Hepatic stellate cell (primary cell): ENCODE data around the gene ARPP19.
"Not testable (repeated sequence)": the region's sequence is repeated elsewhere in the genome, so short reads cannot be mapped to it uniquely, and the experiment has no call there.

Source experiments
- DNase-seq: peaks from one replicate; pipeline ENCODE4 v3.0.0; 2011; ENCODE audit warnings: low spot score

The ARPP19 gene

DNA sequence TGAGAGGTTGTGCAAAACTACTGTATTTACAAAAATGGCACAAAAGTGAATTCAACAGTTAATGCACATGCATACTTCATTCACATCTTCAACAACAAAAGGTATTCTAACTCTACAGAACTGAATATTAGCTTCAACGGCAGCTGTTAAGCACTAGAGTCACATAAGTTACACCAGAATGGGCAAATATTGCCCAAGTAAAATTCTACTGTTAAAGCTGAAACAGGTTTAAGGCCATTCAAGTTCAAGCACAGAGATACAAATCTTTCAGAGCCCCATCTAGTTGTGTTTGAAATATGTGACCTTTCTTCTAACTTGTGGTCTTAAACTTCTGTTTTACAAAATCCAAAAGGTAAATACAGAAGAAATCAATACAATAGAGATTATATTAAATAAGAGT lies 17.6 kb downstream of the ARPP19 start:
- not testable (repeated sequence) for DNase-seq

GRCh38 chr15:52546031-52546751 lies 22.6 kb downstream of the ARPP19 start:
- no peak for DNase-seq

- no peak for DNase-seq
Observed at GRCh38 chr15:52540374-52541012, 28.3 kb downstream of the ARPP19 start.

- no peak for DNase-seq
Observed at GRCh38 chr15:52537459-52537858, 31.4 kb downstream of the ARPP19 start.

GRCh38 chr15:52532427-52532826 lies 36.4 kb downstream of the ARPP19 start:
- no peak for DNase-seq

DNA sequence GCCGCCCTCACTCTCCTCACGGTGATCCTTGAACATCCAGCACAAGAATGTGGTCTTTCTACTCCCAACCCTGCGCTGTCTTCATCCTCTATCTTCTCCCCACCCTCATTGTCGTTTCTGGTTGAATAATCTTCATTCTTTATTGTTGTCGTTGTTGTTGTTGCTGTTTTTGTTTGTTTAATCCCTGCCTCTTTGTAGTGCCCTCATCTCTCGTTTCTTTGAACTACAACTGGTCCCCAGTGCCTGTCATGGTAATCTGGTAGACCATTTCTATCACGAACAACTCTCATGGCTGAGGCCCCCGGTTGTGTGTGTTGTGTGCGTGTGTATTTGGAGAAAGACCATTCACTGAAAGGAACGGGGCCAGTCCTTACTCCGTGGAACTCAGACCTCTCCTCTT lies 38.9 kb downstream of the ARPP19 start:
- DNase-seq = no peak

GRCh38 chr15:52529341-52529924 lies 39.4 kb downstream of the ARPP19 start:
- DNase-seq = no peak

DNA sequence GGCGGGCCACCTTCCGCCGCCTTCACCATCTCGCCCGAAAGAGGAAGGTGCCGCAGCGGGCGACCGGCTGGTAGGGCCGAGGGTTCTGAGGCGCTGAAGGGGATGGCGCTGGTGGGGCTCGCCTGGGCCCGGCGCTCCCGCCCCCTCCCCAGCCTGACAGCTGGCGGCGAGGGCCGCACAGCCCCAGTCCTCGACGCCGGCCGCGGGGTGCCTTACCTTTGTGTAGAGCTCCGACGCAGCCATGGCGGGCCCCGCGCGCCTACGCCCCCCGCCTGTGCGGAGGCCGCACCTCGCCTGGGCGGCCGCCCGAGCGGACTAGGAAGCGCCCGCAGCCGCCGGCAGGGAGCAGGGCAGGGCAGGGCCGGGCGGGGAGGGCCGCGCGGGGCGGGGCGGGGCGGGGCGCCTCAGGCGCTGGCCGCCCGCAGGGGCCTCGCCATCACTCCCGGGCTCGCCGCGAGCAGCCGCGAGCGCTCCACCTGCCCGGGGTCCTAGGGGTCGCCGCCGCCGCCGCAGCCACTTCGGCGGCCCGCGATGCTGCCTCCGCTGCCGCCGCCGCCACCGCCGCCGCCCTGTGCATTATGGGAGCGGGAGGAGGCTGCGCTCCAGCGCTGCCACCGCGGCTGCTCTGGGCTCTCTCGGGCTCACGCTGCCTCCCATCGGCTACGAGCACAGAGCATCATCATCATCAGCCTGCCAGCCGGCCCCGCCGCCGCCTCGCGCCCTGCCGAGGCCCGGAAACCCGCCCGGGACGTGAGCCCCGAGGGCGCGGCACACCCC lies 40.1 kb downstream of the ARPP19 start, which contains the start of gene MYO5A:
MYO5A (minus strand) TSS at position 317 of the 777 bp plus-strand sequence; CDS start at position 243, 74 bp downstream.
- DNase-seq = peak; percentile 78

DNA sequence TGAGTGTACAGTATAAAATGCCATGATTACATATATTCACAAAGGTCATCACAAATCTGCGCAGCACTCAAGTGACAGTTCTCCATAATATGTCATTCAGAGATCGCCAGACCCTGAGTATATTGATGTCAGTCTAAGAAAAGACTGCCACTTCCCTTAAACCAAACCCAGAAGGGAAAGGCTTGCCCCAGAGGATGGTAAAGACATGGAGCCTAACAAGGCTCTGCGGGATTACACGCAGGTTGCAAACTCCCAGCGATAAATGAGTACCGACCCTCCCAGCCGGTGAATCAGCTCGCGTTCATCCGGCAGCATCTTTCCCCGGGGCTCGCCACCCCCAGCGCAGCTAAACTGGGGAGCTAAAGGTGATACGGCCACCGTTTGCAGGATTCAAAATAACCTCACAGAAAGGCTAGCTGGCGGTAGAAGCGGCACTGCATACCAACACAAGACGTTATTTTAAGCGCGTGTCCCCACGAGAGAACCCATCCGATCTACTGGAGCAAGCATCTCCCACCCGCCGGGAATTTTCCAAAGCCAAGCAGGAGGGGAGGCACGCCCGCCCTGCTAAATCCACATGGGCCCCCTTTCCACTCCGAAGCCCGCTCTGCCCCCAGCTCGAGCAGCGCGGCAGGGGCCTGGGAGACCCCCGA lies 40.8 kb downstream of the ARPP19 start:
- DNase-seq = peak; percentile 42

DNA sequence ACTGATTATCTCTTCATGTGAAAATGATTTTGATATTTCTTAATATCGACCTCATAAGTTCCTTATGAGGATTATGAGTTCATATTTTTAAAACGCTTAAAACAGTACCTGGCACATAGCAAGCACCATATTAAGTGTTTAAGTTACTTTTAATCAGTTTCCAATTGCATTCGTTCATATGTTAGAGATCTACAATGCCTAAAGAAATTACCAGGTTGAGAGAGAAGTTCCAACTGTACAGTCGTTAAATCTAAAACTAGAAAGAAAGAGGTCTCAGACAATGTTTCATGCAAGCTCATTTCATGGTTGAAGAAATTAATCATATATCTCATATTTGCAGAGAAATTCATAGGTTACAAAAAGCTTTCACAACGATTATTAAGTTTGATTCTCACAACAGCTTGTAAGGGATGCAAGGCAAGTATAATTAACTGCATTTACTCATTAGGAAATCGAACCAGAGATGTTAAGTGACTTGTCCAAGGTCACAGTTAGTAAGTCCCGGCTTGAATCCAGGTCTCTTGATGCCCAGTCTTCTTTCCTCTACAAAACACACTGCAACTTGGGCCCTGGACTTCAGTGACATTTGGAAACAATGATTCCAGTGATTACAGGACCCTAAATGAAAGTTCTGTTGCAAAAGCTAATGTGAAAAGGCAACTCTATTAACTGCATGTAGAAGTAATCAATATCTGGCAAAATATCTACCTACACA lies 41.5 kb downstream of the ARPP19 start:
- DNase-seq = no peak

GRCh38 chr15:52524223-52525136 lies 44.4 kb downstream of the ARPP19 start:
- DNase-seq = no peak

DNA sequence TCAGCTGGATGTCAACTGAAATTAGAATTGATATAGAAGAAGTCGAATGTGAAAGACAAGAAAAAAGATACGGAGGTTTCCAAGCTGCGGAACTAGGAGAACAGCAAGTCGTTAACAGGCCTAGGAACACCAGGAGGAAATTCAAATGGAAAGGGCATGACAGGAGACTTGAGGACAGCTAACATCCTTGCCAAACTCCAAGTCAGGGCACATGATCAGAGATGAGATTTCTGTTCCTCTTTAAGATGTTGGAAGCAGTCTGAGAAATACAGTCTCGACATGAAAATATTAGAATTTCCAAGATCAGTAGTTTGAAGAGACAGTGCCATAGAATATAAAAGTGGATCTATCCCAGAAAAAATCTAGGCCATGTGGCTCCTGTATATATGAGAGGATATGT lies 45.2 kb downstream of the ARPP19 start:
- DNase-seq = no peak

DNA sequence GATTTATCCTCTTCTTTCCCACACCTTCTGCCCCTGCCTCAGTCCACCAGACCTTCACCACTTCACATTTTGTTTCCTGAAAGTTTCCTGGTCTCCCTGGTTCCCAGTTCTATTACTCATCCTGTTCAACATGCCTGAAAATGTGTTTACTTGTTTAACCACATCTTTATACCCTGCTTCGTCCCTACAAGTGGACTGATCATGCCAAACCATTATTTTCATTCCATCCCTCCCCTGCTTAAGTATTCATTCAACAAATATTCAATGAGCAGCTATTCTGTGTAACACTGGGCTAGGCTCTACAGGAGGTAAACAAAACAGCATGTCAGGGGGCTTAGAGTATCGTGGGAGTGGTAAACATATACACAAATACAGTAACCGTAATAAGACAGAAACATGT lies 45.6 kb downstream of the ARPP19 start:
- peak; percentile 82 for DNase-seq

GRCh38 chr15:52521682-52522081 lies 47.1 kb downstream of the ARPP19 start:
- DNase-seq = no peak

- DNase-seq = no peak
Observed at GRCh38 chr15:52520421-52520820, 48.4 kb downstream of the ARPP19 start.

GRCh38 chr15:52518487-52519371 lies 50.1 kb downstream of the ARPP19 start:
- DNase-seq = no peak

DNA sequence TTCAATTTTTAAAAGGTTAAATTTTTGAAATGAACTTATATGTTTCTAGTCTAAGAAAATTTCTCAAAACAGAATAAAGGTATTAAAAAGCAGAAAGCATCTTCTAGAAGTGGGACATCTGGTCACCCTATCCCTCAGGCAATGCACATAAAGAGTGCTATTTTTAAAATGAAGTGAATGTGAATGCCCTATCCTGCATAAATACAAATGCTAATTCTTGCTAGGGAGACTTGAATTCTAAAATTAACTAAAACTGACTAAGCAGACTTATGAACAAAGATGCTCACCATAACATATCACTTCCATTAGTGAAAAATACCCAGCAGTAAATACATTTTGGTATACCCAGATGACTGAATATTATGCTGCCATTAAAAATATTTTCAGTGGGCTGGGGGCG lies 51.8 kb downstream of the ARPP19 start:
- no peak for DNase-seq

GRCh38 chr15:52515343-52515742 lies 53.5 kb downstream of the ARPP19 start:
- no peak for DNase-seq

GRCh38 chr15:52514482-52514881 lies 54.3 kb downstream of the ARPP19 start:
- no peak for DNase-seq
